Measurements from ENCODE around the gene RNF40.
A peak's percentile ranks its signal among the peaks of the same experiment; 100 is the strongest.
"Not testable (repeated sequence)": the region's sequence is repeated elsewhere in the genome, so short reads cannot be mapped to it uniquely, and the experiment has no call there.

RNF40 gene

DNA sequence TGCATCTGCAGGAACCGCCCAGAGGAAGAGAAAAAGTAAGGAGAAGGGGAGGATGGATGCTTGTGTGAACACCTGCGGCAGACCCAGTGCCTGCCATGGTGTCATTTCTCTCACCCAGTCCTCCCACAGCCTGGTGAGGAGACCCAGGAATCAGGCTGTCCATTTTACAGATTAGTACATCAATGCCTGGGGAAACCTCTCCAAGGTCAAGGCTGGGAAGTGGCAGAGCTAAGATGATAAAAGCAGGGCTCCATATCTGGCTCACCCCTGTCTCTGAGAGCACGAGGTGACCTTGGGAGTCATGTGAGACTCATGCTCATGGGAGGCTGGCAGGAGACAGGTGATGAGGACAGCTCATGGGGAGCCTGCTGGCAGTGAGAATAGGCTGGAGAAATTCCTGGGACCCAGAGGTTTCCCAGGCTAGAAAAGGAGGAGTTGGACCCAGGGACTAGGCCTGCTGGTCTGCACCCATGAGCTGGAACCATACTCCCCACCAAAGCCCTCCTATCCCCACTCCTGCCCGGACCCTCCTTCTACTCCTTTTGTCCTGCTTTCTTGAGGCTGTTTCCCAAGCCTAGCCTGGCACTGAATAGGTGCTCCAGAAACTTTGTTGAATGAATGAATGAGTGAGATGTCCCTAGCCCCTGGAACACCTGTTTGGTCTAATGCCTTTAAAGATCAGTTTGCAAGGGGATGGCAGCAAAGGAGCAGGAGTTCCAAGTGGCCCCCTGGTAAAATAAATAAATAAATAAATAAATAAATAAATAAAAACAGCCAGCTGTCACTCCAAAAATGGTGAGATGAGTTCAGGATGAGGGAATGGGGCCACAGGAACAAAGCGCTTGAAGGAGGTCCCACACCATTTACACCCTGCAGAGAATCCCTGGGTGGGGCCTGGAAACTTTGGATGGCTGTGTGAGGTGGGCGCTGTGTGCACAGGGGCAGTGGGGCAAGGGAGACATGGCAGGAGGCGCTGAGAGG lies 23.3 kb downstream of the RNF40 start:
- DNase-seq: no peak

GRCh38 chr16:30786115-30786935 lies 24.2 kb downstream of the RNF40 start:
- no peak for DNase-seq

- DNase-seq: no peak
Measured at GRCh38 chr16:30786936-30787612, 25.0 kb downstream of the RNF40 start, which contains the start of gene ZNF629. Gene ZNF629, minus strand, starts transcription at chr16:30787205. Its CDS starts 2,723 bp downstream, at chr16:30784482.

DNA sequence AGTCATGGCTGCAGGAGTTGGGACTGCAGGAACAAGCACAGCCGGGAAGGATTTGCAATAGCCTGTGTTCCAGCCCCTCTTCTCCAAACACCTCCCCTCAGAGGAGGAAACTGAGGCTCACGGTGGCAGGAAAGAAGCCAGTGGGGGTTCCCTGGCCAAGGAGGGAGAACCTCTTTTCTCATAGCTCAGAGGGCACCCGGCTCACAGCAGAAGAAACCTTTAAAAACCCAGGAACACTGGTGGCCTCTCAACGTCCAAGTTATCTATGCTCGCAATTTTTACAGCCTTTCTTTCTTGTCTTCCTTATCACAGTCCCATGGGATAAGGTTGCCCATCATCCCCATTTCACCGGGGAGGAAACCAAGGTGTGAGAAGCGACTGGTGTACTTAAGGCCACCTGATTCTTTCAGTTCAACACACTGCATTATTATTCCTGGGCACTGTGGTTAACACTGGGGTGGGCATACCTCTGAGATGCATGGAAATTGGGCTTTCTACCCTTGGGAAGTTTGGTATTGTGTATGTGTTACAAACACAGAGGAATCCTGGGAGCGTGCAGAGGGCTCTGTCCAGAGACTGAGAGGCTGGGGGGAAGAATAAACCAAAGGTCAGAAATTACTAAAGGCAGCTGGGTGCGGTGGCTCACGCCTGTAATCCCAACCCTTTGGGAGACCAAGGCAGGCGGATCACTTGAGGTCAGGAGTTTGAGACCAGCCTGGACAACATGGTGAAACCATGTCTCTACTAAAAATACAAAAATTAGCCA lies 25.7 kb downstream of the RNF40 start:
- DNase-seq: no peak

GRCh38 chr16:30793508-30794069 lies 31.5 kb downstream of the RNF40 start:
- no peak for DNase-seq

DNA sequence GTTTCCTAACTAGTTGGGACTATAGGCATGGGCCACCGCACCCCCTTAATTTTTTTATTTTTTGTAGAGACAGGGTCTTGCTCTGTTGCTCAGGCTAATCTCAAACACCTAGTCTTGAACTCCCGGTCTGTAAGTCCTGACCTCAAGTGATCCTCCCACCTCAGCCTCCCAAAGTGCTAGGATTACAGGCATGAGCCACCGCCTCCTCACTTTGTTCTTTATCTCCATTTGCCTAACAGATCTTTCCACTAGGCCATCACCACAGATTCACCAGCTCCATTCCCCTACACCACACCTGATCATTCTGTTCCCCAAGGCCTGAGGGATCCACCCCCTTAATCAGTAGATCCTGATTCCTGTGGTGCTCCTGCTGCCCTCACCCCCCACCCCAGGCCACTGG lies 32.5 kb downstream of the RNF40 start:
- DNase-seq: no peak

GRCh38 chr16:30797670-30798309 lies 35.7 kb downstream of the RNF40 start:
- DNase-seq: no peak

- DNase-seq: no peak
Measured at GRCh38 chr16:30802936-30803335, 40.8 kb downstream of the RNF40 start.

DNA sequence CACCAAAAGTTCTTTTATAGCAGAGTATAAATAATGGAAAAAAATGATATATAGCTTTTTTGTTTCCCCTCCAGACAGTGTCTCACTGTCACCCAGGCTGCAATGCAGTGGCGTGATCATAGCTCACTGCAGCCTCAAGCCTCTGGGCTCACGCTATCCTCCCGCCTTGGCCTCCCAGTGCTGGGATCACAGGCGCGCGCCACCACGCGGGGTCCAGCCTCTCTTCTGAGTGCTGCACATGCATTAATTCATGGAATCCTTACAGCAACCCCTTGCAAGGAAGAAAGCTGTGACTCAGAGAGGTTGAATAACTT lies 42.9 kb downstream of the RNF40 start:
- DNase-seq: no peak

DNA sequence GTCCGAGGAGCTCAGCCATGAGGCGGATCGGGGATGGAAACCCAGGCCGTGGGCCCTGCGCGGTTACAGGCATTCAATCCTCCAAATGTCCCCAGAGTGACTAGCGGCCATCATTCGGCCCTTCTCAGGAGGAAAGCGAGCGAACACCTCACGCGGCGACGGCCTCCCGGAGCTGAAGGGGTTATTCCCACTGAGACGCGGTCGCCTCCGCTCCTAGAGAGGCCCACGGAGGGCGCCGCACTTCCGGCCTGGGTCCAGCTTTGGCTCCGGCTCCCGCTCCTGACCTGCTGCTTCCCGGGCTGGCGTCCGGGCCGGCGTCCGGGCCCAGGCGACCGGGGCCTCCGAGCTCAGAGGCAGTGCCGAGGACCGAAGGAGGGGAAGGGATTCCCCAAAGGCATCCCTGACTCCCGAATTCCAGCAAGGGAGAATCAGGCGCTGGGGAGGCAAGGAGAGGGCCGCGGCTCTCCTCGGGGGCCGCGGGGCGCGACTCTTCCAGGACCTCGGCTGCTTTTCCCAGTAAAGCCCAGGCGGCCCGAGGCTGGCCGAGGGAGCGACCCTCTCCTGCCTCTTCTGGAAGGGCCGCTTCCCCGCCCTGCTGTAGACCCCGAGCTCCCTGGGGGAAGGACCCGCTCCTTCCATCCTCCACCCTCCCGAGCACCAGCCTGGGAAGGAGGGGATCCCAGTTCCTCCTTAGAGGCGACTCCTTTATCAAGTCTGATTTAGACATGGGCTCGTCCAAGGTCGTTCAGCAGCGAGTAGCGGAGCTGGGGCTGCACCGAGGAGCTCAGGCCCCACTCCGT lies 43.4 kb downstream of the RNF40 start:
- DNase-seq: peak; percentile 49

DNA sequence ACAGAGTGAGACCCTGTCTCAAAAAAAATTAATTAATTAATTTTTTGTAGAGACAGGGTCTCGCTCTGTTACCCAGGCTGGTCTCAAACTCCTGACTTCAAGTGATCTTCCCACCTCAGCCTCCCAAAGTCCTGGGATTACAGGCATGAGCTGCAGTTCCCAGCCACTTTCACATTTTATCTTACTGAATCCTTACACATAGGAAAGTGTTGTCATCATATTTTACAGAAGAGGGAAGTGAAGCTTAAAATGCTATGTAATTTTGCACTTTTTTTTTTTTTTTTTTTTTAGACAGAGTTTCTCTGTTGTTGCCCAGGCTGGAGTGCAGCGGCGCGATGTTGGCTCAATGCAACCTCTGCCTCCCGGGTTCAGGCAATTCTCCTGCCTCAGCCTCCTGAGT lies 46.0 kb downstream of the RNF40 start:
- no peak for DNase-seq

- not testable (repeated sequence) for DNase-seq
Measured at GRCh38 chr16:30808890-30809426, 46.8 kb downstream of the RNF40 start.

- DNase-seq: not testable (repeated sequence)
Measured at GRCh38 chr16:30809675-30810074, 47.6 kb downstream of the RNF40 start.

- DNase-seq: no peak
Measured at GRCh38 chr16:30813821-30814189, 51.7 kb downstream of the RNF40 start.

DNA sequence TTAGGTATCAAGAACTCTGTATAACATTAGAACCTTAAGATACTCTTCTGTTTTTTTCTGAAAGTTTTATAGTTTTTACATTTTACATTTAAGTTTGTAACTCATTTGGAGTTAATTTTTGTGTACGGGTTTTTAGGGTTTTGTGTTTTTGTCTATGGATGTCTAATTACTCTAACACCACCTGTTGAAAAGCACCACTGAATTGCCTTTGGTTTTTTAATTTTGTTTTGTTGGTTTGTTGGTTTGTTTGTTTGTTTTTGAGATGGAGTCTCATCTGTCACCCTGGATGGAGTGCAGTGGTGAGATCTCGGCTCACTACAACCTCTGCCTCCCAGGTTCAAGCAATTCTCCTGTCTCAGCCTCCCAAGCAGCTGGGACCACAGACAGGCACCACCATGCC lies 54.6 kb downstream of the RNF40 start:
- DNase-seq: no peak

GRCh38 chr16:30820952-30821421 lies 58.9 kb downstream of the RNF40 start:
- no peak for DNase-seq

GRCh38 chr16:30821441-30821840 lies 59.3 kb downstream of the RNF40 start:
- DNase-seq: not testable (repeated sequence)

DNA sequence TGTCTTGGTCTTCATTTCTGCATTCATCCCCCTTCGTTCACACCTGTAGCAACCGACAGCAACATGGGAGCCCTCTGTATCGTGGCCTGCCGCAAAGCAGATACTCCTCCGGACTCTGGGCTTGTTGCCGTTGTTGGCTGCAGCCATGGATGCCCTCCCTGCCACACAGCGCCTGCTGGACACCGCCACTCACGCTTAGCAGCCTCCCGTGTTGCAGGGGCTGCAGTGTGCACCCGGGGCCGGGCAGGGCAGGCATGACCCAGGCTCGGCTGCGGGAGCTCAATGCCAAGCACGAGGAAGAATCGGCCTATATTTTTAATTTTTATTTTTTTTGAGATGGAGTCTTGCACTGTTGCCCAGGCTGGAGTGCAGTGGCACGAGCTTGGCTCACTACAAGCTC lies 59.8 kb downstream of the RNF40 start:
- no peak for DNase-seq

Data from NCI-H1417 treated with DMSO at 0.1 percent for 48 hours (cell line).